GM21528 (cell line): ENCODE data around the gene PHOSPHO1.

Source experiments
- ATAC-seq: cut with Tn5 transposase; IDR thresholded peaks from one replicate; pipeline ENCODE4 v1.9.1; 2021; ENCODE audit warnings: mild to moderate bottlenecking, moderate library complexity; ENCODE audit not compliant: unreplicated experiment, low FRiP score

PHOSPHO1 gene

DNA sequence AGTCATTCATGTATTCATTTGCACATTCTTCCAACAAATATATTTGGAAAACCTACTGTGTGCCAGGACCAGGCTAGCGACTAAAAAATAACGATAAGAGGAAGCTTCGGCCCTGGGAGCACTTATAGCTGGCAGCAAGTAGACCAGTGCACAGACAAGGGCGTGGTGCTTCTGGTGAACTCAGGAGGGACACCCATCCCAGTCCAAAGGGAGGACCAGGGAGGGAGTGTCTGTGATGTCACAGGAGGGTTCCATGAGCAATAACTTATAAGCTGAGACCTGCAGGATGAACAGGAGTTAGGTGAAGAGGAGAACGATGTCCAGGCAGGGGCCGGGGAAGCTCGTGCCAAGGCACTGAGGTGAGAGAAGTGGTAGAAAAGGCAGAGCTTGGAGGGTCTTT, 17.4 kb upstream of the PHOSPHO1 start:
- no peak for ATAC-seq

GRCh38 chr17:49244839-49245238, 14.3 kb upstream of the PHOSPHO1 start:
- no peak for ATAC-seq

DNA sequence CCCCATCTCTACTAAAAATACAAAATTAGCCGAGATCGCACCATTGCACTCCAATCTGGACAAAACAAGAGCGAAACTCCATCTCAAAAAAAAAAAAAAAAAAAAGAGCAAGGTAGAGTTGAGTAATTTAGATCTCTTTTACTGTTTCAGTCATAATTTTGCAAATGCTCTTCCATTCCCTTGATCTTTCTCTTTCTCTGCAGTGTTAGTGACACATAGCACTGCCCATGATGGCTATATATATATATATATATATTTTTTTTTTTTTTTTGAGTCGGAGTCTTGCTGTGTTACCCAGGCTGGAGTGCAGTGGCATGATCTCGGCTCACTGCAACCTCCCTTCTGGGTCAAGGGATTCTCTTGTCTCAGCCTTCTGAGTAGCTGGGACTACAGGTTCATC, 12.2 kb upstream of the PHOSPHO1 start:
- no peak for ATAC-seq

GRCh38 chr17:49241692-49242397, 11.3 kb upstream of the PHOSPHO1 start:
- no peak for ATAC-seq

- no peak for ATAC-seq
Measured at GRCh38 chr17:49241040-49241439, 10.5 kb upstream of the PHOSPHO1 start.

DNA sequence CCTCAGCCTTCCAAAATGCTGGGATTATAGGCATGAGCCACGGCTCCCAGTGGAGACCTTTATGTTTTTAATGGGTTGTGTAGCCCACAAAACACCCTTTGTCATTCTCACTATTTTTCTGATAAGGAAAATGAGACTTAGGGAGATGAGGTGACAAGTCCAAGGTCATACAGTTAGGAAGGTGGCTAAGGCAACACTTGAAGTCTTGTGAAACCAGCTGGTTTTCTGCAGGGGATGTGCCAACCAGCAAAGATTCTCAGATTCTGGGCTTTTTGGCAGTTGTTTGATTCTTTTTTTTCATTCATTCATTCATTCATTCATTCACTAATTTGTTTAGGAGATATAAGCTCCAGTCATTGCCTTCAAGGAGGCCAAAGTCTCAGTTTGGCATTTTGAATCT, 10.0 kb upstream of the PHOSPHO1 start:
- no peak for ATAC-seq

DNA sequence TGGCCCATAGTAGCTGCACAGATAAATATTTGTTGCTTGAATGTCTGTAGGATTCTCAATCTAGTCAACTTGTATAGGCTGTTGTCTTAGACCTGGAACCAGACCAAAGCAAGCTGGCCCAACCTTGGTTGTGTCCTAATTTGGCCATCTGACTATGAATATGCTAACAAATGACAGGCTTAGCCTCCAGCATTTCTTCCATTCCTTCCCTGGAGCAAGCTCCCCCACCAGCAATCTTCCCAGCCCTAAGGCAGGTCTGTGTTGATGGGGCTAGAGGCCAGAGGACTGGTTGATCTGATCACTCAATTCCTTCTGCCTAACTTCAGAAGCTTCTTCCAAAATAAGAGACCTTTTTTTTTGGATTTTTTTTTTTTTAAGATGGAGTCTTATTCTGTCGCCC, 9.4 kb upstream of the PHOSPHO1 start:
- no peak for ATAC-seq

- no peak for ATAC-seq
Measured at GRCh38 chr17:49235896-49236295, 5.3 kb upstream of the PHOSPHO1 start.

DNA sequence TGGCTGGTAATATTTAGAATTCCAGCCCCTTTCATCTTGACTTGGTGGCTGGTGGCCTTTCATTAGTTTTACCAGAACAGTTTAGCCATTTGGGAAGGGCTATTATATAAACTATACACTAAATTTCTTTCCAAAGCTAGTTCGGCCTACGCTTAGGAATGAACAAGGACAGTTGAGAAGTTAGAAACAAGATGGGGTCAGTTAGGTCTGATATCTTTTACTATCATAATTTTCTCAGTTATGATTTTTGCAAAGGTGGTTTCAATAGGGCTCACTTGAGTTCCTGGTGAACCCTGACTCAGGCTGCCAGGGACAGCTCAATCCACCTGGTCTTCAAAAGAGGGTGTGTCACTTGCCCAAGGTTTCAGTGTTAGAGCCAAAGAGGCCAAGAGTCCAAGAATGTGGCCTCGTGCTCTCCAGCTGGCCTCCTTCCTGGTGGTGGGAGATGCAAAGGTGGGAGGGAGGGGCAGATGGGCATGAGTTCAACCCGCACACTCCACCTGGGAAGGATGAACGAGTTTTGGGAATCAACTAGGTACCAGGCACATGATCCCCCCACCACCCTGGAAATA, 4.0 kb upstream of the PHOSPHO1 start:
- no peak for ATAC-seq

DNA sequence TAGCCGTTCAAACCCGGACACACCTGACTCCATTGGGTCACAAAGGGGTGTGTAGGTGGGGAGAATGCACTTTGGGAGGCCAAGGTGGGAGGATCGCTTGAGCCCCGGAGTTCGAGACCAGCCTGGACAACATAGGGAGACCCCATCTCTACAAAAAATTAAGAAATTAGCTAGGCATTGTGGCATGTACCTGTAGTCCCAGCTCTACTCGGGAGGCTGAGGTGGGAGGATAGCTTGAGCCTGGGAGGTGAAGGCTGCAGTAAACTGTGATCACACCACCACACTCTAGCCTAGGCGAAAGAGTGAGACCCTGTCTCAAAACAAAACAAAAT, 942 bp upstream of the PHOSPHO1 start:
- no peak for ATAC-seq

- peak; percentile 4 for ATAC-seq
Measured at GRCh38 chr17:49229805-49230600, 584 bp downstream of the PHOSPHO1 start.

DNA sequence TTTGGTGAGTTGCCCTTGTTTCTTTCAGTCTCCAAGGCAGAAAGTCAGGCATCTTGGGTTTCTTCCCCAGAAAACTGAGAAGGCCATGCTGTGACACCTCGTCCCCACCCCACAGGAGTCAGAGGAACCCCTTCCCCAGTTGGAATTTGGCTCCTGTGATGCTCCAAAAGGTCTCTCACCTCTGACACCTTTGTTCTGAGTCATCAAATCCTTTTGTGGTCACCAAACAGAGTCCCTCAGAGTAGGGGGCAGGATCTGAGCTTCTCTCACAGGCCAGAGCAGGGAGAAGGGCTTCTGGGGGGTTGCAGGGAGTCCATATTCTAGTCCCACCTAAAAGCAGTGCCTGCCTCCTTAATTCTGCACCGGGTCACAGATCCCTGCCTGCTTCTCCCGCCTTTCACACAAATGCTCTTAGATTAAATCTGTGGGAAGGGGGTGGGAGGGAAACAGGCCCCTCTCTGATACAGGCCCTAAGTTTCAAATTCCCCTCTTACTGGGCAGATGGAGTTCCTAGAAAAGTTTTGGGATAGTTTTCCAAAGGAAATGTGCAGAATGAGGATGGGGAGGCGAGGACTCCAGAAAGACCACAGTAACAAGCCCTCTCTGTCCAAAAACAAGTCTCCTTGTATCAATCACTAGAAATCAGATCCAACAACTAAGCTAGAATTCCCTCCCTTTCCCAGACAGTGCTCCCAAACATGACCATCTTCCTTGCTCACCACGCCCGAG, 1.3 kb downstream of the PHOSPHO1 start:
- ATAC-seq, result no peak

GRCh38 chr17:49227436-49228261, 2.9 kb downstream of the PHOSPHO1 start:
- no peak for ATAC-seq

DNA sequence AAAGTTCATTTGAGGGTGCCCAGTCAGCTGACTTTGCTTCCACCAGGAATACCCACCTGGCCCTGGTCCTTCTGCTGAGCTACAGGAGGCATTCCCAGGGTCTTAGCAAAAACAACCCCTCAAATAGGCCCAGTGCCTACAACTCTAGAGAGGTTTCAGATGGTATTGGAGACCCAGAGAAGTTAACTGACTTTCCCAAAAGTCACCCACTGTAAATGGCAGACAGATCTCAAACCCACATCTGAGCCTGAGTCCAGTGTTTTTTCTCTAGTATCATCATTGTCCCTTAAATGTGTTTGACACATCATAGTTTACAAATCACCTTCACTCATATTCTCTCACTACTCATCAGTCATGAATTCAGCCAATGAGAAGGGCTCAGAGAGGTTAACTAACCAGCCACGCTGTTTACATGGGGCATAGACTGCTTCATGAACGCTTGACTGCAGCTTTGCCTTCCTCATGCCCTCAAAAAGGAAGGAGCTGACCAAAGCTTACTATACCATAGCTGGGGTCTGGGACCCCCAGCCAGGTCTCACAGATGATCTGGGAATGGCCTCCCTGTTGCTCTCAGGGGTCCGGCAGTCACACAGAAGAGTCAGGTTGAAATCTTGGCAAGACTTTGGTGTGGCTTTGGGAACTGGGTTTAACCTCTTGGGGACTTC, 3.7 kb downstream of the PHOSPHO1 start:
- no peak for ATAC-seq

DNA sequence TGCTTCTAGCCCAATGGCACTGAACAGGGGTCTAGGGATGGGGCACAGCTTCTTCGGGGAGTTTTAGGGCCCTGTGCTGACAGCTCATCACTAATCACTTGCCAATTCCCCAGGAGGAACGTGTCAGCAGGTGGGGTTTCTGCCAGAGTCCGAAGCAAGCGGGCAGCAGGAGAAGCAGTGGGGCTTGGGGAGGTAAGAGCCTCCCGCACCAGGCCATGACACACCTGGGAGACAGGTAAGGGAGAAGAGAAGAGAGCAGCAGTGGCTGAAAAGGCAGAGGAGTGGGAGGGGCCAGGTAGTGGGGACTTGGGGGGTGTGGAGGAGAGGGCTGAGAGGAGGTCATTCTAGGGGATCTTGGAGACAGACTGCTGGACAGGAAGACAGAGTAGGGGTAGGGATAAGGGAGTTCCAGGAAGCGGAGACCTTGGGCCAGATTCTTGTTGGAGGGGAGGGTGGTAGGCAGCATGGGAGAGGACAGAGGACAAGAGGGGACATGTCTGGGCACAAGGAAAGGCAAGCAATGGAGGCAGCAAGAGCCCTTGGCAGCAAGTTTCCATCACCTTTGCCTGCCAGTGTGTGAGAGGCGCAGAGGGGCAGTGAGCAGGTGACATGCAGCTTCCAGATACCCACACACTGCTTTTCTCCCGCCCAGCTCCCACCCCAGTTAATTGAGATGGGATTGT, 4.9 kb downstream of the PHOSPHO1 start:
- ATAC-seq, result no peak

DNA sequence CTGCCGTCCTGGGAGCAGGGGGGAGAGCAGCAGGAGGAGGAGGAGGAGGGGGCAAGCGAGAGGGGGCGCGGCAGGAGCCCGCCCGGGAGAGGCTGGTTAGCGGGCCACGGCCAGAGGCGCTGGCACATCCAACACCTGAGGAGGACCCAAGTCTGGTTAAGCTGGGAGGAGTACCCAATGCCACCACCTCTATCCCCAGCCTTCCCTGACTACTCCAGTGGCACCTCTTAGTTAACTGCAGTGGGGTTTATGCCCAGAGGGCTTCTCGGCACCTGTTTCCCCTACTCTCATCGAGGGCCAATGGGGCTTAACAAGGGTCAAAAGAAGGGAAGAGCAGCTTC, 5.6 kb downstream of the PHOSPHO1 start:
- ATAC-seq, result no peak

GRCh38 chr17:49224198-49224996, 6.2 kb downstream of the PHOSPHO1 start:
- ATAC-seq, result no peak

GRCh38 chr17:49223517-49224197, 6.9 kb downstream of the PHOSPHO1 start:
- no peak for ATAC-seq
